ENCODE results near the gene LYPLA2. TPM values are rescaled to one million over a fixed set of nuclear protein-coding genes. Genes with fewer than 3 reads are reported as not detected.

LYPLA2 gene
- total RNA-seq (47.2 TPM), polyA plus RNA-seq (57.7 TPM)
- long read RNA-seq, donor 1, partial matches to known transcripts: 0 of 5 reads
- long read RNA-seq, donor 1, other reads (novel, unspliced or antisense): 0 of 5 reads
- long read RNA-seq, donor 2, transcript LYPLA2-205 (10 exons, 1,810 nt): major isoform, 33 of 50 reads
- long read RNA-seq, donor 2, partial matches to known transcripts: 0 of 50 reads
- long read RNA-seq, donor 2, other reads (novel, unspliced or antisense): 14 of 50 reads
- long read RNA-seq, donor 3, transcript LYPLA2-205 (10 exons, 1,810 nt): major isoform, 34 of 35 reads
- long read RNA-seq, donor 3, partial matches to known transcripts: 0 of 35 reads
- long read RNA-seq, donor 3, other reads (novel, unspliced or antisense): 0 of 35 reads
- long read RNA-seq, donor 4, transcript LYPLA2-205 (10 exons, 1,810 nt): major isoform, 14 of 15 reads
- long read RNA-seq, donor 4, partial matches to known transcripts: 0 of 15 reads
- long read RNA-seq, donor 4, other reads (novel, unspliced or antisense): 0 of 15 reads
- long read RNA-seq, donor 5, transcript LYPLA2-205 (10 exons, 1,810 nt): major isoform, 38 of 46 reads
- long read RNA-seq, donor 5, partial matches to known transcripts: 0 of 46 reads
- long read RNA-seq, donor 5, other reads (novel, unspliced or antisense): 5 of 46 reads
- long read RNA-seq, donor 6, transcript LYPLA2-205 (10 exons, 1,810 nt): major isoform, 23 of 32 reads
- long read RNA-seq, donor 6, partial matches to known transcripts: 8 of 32 reads
- long read RNA-seq, donor 6, other reads (novel, unspliced or antisense): 0 of 32 reads
- long read RNA-seq, donor 7, transcript LYPLA2-205 (10 exons, 1,810 nt): major isoform, 14 of 19 reads
- long read RNA-seq, donor 7, partial matches to known transcripts: 0 of 19 reads
- long read RNA-seq, donor 7, other reads (novel, unspliced or antisense): 5 of 19 reads
- long read RNA-seq, donor 8, transcript LYPLA2-205 (10 exons, 1,810 nt): major isoform, 8 of 10 reads
- long read RNA-seq, donor 8, partial matches to known transcripts: 0 of 10 reads
- long read RNA-seq, donor 8, other reads (novel, unspliced or antisense): 0 of 10 reads
- long read RNA-seq, donor 9, transcript LYPLA2-205 (10 exons, 1,810 nt): major isoform, 18 of 26 reads
- long read RNA-seq, donor 9, partial matches to known transcripts: 8 of 26 reads
- long read RNA-seq, donor 9, other reads (novel, unspliced or antisense): 0 of 26 reads
- long read RNA-seq, donor 10, transcript LYPLA2-205 (10 exons, 1,810 nt): major isoform, 20 of 30 reads
- long read RNA-seq, donor 10, partial matches to known transcripts: 0 of 30 reads
- long read RNA-seq, donor 10, other reads (novel, unspliced or antisense): 10 of 30 reads

- Histone ChIP-seq H3K4me3 (ENCODE audit: low read length in 2 of 2) (peak within 1 kb of the TSS; percentile 83 to 87), H3K4me1 (ENCODE audit: control insufficient read depth in 2 of 2, insufficient read depth in 2 of 2, low read length in 2 of 2) (peaks cover 13 to 27% of the 10 kb centered on the region in 2 donors), H3K36me3 (ENCODE audit: control insufficient read depth in 2 of 2, insufficient read depth in 2 of 2, low read length in 1 of 2) (peaks cover 40 to 45% of the 10 kb centered on the region in 2 donors), H3K27ac (ENCODE audit: low read depth in 1 of 2, low read length in 1 of 2) (peak within 1 kb of the TSS; percentile 58 to 82), H3K27me3 (ENCODE audit: control insufficient read depth in 2 of 2, insufficient read depth in 1 of 2, low read length in 1 of 2) (no peaks in the 10 kb centered on the region), H3K9me3 (ENCODE audit: control insufficient read depth in 2 of 2, insufficient read depth in 1 of 2, low read length in 1 of 2) (peaks cover 0 to 4% of the 10 kb centered on the region in 2 donors)
- 2% methylated on average over 47 of the region's 47 CpGs for WGBS
- DNase-seq (ENCODE audit: low read depth in 6 of 9, low spot score in 9 of 9): peak; percentile 56 to 90 (median 75)
Observed at GRCh38 chr1:23790696-23791515, at the start of gene LYPLA2. LYPLA2 (plus strand) TSS chr1:23791145; CDS start chr1:23792683, 1,538 bp downstream.

- Histone ChIP-seq H3K9me3 (ENCODE audit: control insufficient read depth in 2 of 2, insufficient read depth in 1 of 2, low read length in 1 of 2) (no peaks in the 10 kb centered on the region), H3K36me3 (ENCODE audit: control insufficient read depth in 2 of 2, insufficient read depth in 2 of 2, low read length in 1 of 2) (peaks cover 1 to 3% of the 10 kb centered on the region in 2 donors), H3K27me3 (ENCODE audit: control insufficient read depth in 2 of 2, insufficient read depth in 1 of 2, low read length in 1 of 2) (no peaks in the 10 kb centered on the region), H3K4me1 (ENCODE audit: control insufficient read depth in 2 of 2, insufficient read depth in 2 of 2, low read length in 2 of 2) (peaks cover 6 to 10% of the 10 kb centered on the region in 2 donors), H3K4me3 (ENCODE audit: low read length in 2 of 2) (no peak overlapping the region), H3K27ac (ENCODE audit: low read depth in 1 of 2, low read length in 1 of 2) (no peak overlapping the region)
- WGBS: 94% methylated on average over 5 of the region's 5 CpGs
- DNase-seq (ENCODE audit: low read depth in 6 of 9, low spot score in 9 of 9): no peak
Observed at GRCh38 chr1:23741609-23742008, 49.3 kb upstream of the LYPLA2 start.

- peak in 1 of 9 donors; percentile 44 for DNase-seq (ENCODE audit: low read depth in 6 of 9, low spot score in 9 of 9)
- Histone ChIP-seq H3K4me3 (ENCODE audit: low read length in 2 of 2) (peak overlapping the region; percentile 71 to 94), H3K9me3 (ENCODE audit: control insufficient read depth in 2 of 2, insufficient read depth in 1 of 2, low read length in 1 of 2) (no peaks in the 10 kb centered on the region), H3K36me3 (ENCODE audit: control insufficient read depth in 2 of 2, insufficient read depth in 2 of 2, low read length in 1 of 2) (peaks cover 0 to 11% of the 10 kb centered on the region in 2 donors), H3K4me1 (ENCODE audit: control insufficient read depth in 2 of 2, insufficient read depth in 2 of 2, low read length in 2 of 2) (peaks cover 8 to 10% of the 10 kb centered on the region in 2 donors), H3K27ac (ENCODE audit: low read depth in 1 of 2, low read length in 1 of 2) (peak overlapping the region; percentile 56 to 92), H3K27me3 (ENCODE audit: control insufficient read depth in 2 of 2, insufficient read depth in 1 of 2, low read length in 1 of 2) (no peaks in the 10 kb centered on the region)
- 15% methylated on average over 28 of the region's 28 CpGs for WGBS
Observed at GRCh38 chr1:23742670-23743286, 48.2 kb upstream of the LYPLA2 start.

- Histone ChIP-seq H3K9me3 (ENCODE audit: control insufficient read depth in 2 of 2, insufficient read depth in 1 of 2, low read length in 1 of 2) (no peaks in the 10 kb centered on the region), H3K27ac (ENCODE audit: low read depth in 1 of 2, low read length in 1 of 2) (peak within 1 kb of the TSS; percentile 72 to 92), H3K4me3 (ENCODE audit: low read length in 2 of 2) (peak within 1 kb of the TSS; percentile 71 to 94), H3K27me3 (ENCODE audit: control insufficient read depth in 2 of 2, insufficient read depth in 1 of 2, low read length in 1 of 2) (no peaks in the 10 kb centered on the region), H3K36me3 (ENCODE audit: control insufficient read depth in 2 of 2, insufficient read depth in 2 of 2, low read length in 1 of 2) (peaks cover 0 to 18% of the 10 kb centered on the region in 2 donors), H3K4me1 (ENCODE audit: control insufficient read depth in 2 of 2, insufficient read depth in 2 of 2, low read length in 2 of 2) (peaks cover 8 to 10% of the 10 kb centered on the region in 2 donors)
- peak in 8 of 9 donors; percentile 55 to 89 (median 72) for DNase-seq (ENCODE audit: low read depth in 6 of 9, low spot score in 9 of 9)
- WGBS: under 1% methylated on average over 119 of the region's 119 CpGs
Observed at GRCh38 chr1:23743287-23744152, 47.4 kb upstream of the LYPLA2 start, which contains the start of gene ELOA. ELOA (plus strand) TSS chr1:23743471; CDS start chr1:23743504, 33 bp downstream.

GRCh38 chr1:23745515-23745914 lies 45.4 kb upstream of the LYPLA2 start:
- Histone ChIP-seq H3K27ac (ENCODE audit: low read depth in 1 of 2, low read length in 1 of 2) (no peak overlapping the region), H3K4me3 (ENCODE audit: low read length in 2 of 2) (no peak overlapping the region), H3K9me3 (ENCODE audit: control insufficient read depth in 2 of 2, insufficient read depth in 1 of 2, low read length in 1 of 2) (no peaks in the 10 kb centered on the region), H3K4me1 (ENCODE audit: control insufficient read depth in 2 of 2, insufficient read depth in 2 of 2, low read length in 2 of 2) (peaks cover 8 to 10% of the 10 kb centered on the region in 2 donors), H3K27me3 (ENCODE audit: control insufficient read depth in 2 of 2, insufficient read depth in 1 of 2, low read length in 1 of 2) (no peaks in the 10 kb centered on the region), H3K36me3 (ENCODE audit: control insufficient read depth in 2 of 2, insufficient read depth in 2 of 2, low read length in 1 of 2) (peaks cover 4 to 26% of the 10 kb centered on the region in 2 donors)
- 77% methylated on average over 1 of the region's 1 CpG for WGBS
- DNase-seq (ENCODE audit: low read depth in 6 of 9, low spot score in 9 of 9): peak in 2 of 9 donors; percentile 12 to 30

GRCh38 chr1:23748016-23748415 lies 42.9 kb upstream of the LYPLA2 start:
- Histone ChIP-seq H3K36me3 (ENCODE audit: control insufficient read depth in 2 of 2, insufficient read depth in 2 of 2, low read length in 1 of 2) (peaks cover 29 to 51% of the 10 kb centered on the region in 2 donors), H3K27me3 (ENCODE audit: control insufficient read depth in 2 of 2, insufficient read depth in 1 of 2, low read length in 1 of 2) (no peaks in the 10 kb centered on the region), H3K27ac (ENCODE audit: low read depth in 1 of 2, low read length in 1 of 2) (no peak overlapping the region), H3K9me3 (ENCODE audit: control insufficient read depth in 2 of 2, insufficient read depth in 1 of 2, low read length in 1 of 2) (no peaks in the 10 kb centered on the region), H3K4me3 (ENCODE audit: low read length in 2 of 2) (no peak overlapping the region), H3K4me1 (ENCODE audit: control insufficient read depth in 2 of 2, insufficient read depth in 2 of 2, low read length in 2 of 2) (peaks cover 8 to 9% of the 10 kb centered on the region in 2 donors)
- WGBS: 94% methylated on average over 3 of the region's 3 CpGs
- no peak for DNase-seq (ENCODE audit: low read depth in 6 of 9, low spot score in 9 of 9)
